Omental fat pad (tissue), 4 donors: ENCODE results near the gene CORT. TPM values are rescaled to one million over a fixed set of nuclear protein-coding genes. Genes with fewer than 3 reads are reported as not detected.
A peak's percentile ranks its signal among the peaks of the same experiment; 100 is the strongest.
"Not testable (repeated sequence)": the region's sequence is repeated elsewhere in the genome, so short reads cannot be mapped to it uniquely, and the experiment has no call there.

Experiments
- ATAC-seq: fragments of 150-250 bp; one replicate; pipeline ENCODE4 v1.9.1; 2016; ENCODE audit warnings: mild to moderate bottlenecking, moderate library complexity; ENCODE audit not compliant: low FRiP score
- DNase-seq: peaks from one replicate; pipeline ENCODE4 v3.0.0-alpha.2; 2019; ENCODE audit warnings: low spot score
- total RNA-seq, 4 donors: library from RNA; depleted of rRNA; stranded (reverse); fragments of >200 nt; gene quantifications; one replicate each; pipeline ENCODE4 v1.1.0, GENCODE V29; 2016
- TF ChIP-seq, protein P1 (sequence below), 3 donors: fragments of 450-650 bp; IDR thresholded peaks; one replicate each; pipeline ENCODE4 v1.5.1; 2016 to 2017; ENCODE audit warnings: antibody characterized with exemption in 3 of 3, mild to moderate bottlenecking in 3 of 3, moderate library complexity in 2 of 3

Gene CORT, protein sequence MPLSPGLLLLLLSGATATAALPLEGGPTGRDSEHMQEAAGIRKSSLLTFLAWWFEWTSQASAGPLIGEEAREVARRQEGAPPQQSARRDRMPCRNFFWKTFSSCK
- 1 to 10 TPM in 1 of 4 donors, not detected in 3; 1.7 TPM for total RNA-seq

DNA sequence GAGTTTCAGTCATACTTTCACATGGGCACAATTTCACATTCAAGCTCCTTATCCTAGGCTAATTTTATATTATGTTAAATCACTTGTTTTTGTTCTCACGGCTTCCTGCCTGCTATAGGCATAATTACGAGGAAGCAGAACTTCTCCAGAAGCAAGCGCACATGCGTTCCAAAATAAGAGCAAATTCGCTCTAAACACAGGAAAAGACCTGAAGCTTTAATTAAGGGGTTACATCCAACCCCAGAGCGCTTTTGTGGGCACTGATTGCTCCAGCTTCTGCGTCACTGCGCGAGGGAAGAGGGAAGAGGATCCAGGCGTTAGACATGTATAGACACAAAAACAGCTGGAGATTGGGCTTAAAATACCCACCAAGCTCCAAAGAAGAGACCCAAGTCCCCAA is at the start of gene CORT:
CORT (plus strand) TSS at position 281 of the 400 bp plus-strand sequence. CDS start 193 bp downstream, outside the sequence.
- DNase-seq (no peak), ATAC-seq (no peak)
- TF ChIP-seq, protein P1, sequence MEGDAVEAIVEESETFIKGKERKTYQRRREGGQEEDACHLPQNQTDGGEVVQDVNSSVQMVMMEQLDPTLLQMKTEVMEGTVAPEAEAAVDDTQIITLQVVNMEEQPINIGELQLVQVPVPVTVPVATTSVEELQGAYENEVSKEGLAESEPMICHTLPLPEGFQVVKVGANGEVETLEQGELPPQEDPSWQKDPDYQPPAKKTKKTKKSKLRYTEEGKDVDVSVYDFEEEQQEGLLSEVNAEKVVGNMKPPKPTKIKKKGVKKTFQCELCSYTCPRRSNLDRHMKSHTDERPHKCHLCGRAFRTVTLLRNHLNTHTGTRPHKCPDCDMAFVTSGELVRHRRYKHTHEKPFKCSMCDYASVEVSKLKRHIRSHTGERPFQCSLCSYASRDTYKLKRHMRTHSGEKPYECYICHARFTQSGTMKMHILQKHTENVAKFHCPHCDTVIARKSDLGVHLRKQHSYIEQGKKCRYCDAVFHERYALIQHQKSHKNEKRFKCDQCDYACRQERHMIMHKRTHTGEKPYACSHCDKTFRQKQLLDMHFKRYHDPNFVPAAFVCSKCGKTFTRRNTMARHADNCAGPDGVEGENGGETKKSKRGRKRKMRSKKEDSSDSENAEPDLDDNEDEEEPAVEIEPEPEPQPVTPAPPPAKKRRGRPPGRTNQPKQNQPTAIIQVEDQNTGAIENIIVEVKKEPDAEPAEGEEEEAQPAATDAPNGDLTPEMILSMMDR (IDR thresholded peaks at IDR 0.05): no peak

DNA sequence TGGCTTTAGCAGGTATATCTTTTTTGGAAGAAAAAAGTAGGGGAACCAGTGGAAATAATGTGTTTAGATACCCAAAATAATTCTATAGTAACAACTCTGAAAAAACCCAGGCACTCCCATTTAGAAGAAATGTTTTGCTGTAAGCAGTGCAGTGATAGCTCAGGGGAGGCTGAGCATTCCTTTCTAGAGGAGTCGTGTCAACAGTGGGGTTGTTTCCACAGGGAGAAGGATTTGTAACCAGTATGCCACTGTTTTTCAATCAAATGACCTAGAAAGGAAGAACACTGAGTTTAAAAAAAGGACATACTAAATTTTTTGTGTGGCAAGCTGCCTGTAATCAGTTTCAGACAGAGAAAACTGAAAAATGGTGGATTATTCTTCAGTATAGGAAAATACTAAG is 48.5 kb upstream of the CORT start:
- ATAC-seq (no peak), DNase-seq (no peak)
- TF ChIP-seq, protein P1 (IDR thresholded peaks at IDR 0.05): no peak

DNA sequence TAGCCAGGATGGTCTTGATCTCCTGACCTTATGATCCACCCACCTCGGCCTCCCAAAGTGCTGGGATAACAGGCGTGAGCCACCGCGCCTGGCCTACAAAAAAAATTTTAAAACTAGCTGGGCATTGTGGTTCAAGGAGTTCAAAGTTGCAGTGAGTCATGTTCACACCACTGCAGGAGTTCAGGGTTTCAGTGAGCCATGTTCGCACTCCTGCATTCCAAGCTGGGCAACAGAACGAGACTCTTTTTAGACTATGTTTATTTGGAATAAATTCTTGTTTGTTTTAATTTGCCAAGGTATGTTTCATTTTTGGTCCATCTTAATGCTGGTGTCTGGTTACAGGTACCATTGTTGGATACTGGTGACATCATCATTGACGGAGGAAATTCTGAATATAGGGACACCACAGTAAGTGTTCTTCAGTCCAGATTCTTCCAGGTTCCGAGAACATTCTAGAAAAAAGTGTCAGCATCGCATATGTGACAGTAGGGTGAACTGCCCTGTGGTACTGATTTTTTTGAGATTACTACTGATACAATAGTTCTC is 47.0 kb upstream of the CORT start:
- TF ChIP-seq, protein P1 (IDR thresholded peaks at IDR 0.05): no peak
- DNase-seq (no peak), ATAC-seq (no peak)

DNA sequence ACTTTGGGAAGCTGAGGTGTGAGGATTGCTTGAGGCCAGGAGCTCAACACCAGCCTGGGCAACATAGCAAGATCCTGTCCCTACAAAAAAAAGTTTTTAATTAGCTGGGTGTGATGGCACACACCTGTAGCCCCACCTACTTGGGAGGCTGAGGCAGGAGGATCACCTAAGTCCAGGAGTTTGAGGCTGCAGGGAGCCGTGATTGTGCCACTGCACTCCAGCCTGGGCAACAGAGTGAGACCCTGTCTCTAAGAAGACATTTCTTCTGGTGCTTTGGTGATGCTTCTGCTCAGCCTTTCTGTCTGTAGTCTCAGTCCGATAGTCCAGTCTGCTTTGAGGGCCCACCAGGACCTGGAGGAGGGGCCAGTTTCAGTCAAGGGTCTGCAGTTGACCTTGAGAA is 42.6 kb upstream of the CORT start:
- ATAC-seq (no peak), DNase-seq (no peak)
- TF ChIP-seq, protein P1 (IDR thresholded peaks at IDR 0.05): no peak

DNA sequence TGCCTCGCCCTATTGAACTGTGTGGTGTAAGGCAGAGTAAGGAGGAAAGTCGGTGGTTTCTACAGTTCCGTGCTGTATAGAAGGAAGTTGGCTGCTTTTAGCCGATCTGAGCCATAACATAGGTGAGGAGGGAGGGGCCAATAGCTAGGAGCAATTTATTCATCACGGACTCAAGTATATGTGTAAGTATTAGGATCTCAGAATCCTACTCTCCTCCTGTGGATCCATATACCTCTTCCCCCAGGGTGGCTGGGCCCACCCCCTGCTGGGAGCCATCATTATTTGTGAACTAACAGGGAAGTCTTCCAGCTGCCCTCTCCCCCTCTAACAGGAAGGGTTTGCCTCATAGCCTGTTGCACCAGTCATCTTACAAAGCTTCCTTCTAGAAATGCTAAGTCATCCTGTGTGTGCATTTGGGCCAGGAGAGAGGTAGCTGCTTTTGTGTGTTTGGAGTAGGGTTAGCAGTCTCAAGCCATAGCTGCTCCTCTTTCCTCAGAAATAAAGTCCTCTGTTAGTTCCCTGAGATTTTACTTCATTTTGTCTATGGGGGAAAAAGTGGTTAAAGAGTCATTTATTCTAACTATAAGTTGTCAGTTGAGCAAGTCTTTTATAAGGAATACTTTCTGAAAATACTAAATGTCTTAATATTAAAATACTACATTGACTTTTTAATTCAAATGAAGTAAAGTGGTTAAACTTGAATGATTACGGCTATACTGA is 34.5 kb upstream of the CORT start:
- peak; percentile 70 for ATAC-seq
- TF ChIP-seq, protein P1 (IDR thresholded peaks at IDR 0.05): no peak
- DNase-seq: no peak

DNA sequence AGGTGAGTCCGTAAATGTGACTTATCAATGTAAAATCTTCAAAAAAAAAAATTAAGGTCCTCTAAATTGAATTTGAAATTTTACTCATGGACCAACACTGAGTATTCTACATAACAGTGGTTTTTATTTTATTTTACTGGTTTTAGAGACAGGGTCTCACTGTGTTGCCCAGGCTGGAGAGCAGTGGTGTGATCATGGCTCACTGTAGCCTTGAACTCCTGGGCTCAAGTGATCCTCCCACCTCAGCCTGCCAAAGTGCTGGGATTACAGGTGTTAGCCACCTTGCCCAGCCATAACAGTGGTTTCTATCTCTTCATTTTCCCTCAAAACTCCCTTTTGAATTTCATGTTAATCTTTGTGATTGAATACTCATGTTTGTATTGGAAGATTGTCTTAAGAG is 33.9 kb upstream of the CORT start:
- not testable (repeated sequence) for DNase-seq, ATAC-seq

DNA sequence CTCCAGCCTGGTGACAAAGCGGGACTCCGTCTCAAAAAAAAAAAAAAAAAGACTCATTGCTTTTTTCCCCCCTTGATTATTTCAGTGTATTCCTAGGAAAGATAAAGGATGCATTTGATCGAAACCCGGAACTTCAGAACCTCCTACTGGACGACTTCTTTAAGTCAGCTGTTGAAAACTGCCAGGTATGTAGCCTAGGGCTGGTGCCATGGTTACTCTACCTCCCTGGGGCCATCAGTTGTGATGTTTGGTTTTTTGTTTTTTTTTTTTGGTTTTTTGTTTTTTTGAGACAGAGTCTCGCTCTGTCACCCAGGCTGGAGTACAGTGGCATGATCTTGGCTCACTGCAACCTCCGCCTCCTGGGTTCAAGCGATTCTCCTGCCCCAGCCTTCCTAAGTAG is 31.1 kb upstream of the CORT start:
- DNase-seq, ATAC-seq: not testable (repeated sequence)

DNA sequence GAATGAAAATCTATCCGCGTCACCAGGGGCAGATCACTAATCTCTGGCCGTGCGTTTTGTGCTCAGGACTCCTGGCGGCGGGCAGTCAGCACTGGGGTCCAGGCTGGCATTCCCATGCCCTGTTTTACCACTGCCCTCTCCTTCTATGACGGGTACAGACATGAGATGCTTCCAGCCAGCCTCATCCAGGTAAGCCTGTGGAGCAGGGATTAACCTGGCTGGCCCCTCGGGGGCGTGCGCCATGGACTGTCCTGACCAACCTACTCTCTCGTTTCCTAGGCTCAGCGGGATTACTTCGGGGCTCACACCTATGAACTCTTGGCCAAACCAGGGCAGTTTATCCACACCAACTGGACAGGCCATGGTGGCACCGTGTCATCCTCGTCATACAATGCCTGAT is 30.5 kb upstream of the CORT start:
- DNase-seq (no peak), ATAC-seq (no peak)
- TF ChIP-seq, protein P1 (IDR thresholded peaks at IDR 0.05): no peak
